Osteoblast (primary cell): Measurements from ENCODE around the gene TSSK6. TPM values are rescaled to one million over a fixed set of nuclear protein-coding genes. Genes with fewer than 3 reads are reported as not detected.

Experiments used
- DNase-seq: peaks from one replicate; pipeline ENCODE4 v3.0.0; 2011; ENCODE audit warnings: low spot score, mixed read lengths; ENCODE audit not compliant: insufficient read length; ENCODE audit errors: missing footprints
- H2AFZ ChIP-seq: 2 replicates; pipeline ENCODE4 v1.6.0; 2011; ENCODE audit warnings: mild to moderate bottlenecking, low read length
- H3K27ac ChIP-seq: 2 replicates; pipeline ENCODE4 v1.5.1; 2011; ENCODE audit warnings: mild to moderate bottlenecking, low read depth, low read length, moderate library complexity
- H3K27me3 ChIP-seq: 2 replicates; pipeline ENCODE4 v1.6.0; 2012; ENCODE audit warnings: mild to moderate bottlenecking, control low read depth, inconsistent platforms, low read length, moderate library complexity; ENCODE audit not compliant: insufficient read depth
- H3K36me3 ChIP-seq: 2 replicates; pipeline ENCODE4 v1.5.1; 2011; ENCODE audit warnings: mild to moderate bottlenecking, low read length, control low read depth, moderate library complexity; ENCODE audit not compliant: insufficient read depth
- H3K4me1 ChIP-seq: 2 replicates; pipeline ENCODE4 v1.5.1; 2011; ENCODE audit warnings: mild to moderate bottlenecking, low read length, control low read depth, moderate library complexity; ENCODE audit not compliant: insufficient read depth
- H3K4me2 ChIP-seq: 2 replicates; pipeline ENCODE4 v1.6.0; 2011; ENCODE audit warnings: mild to moderate bottlenecking, low read length; ENCODE audit not compliant: insufficient read depth
- H3K4me3 ChIP-seq: fragments of 200-600 bp; sonication (generic); 3 replicates; pipeline ENCODE4 v1.5.1; 2012; ENCODE audit warnings: mild to moderate bottlenecking, low read length, inconsistent platforms; ENCODE audit not compliant: insufficient read depth
- H3K79me2 ChIP-seq: 2 replicates; pipeline ENCODE4 v1.6.0; 2012; ENCODE audit warnings: mild to moderate bottlenecking, low read length, control low read depth, inconsistent platforms; ENCODE audit not compliant: insufficient read depth
- H3K9me3 ChIP-seq: 2 replicates; pipeline ENCODE4 v1.5.1; 2011; ENCODE audit warnings: low read depth, low read length, control low read depth
- H4K20me1 ChIP-seq: 2 replicates; pipeline ENCODE4 v1.6.0; 2012; ENCODE audit warnings: mild to moderate bottlenecking, low read length, control low read depth; ENCODE audit not compliant: insufficient read depth
- total RNA-seq: library from RNA; depleted of rRNA; stranded (reverse); fragments of >200 nt; gene quantifications from 2 replicates; pipeline ENCODE4 v1.2.3, GENCODE V29; 2012
- TF ChIP-seq, protein P1 (sequence below): IDR thresholded peaks from 2 replicates; pipeline ENCODE4 v1.5.1; 2011; ENCODE audit warnings: mild to moderate bottlenecking, low read depth, low read length, moderate library complexity; ENCODE audit errors: extremely low read depth

The TSSK6 gene
- total RNA-seq, 1 donor, result 4.3 TPM

DNA sequence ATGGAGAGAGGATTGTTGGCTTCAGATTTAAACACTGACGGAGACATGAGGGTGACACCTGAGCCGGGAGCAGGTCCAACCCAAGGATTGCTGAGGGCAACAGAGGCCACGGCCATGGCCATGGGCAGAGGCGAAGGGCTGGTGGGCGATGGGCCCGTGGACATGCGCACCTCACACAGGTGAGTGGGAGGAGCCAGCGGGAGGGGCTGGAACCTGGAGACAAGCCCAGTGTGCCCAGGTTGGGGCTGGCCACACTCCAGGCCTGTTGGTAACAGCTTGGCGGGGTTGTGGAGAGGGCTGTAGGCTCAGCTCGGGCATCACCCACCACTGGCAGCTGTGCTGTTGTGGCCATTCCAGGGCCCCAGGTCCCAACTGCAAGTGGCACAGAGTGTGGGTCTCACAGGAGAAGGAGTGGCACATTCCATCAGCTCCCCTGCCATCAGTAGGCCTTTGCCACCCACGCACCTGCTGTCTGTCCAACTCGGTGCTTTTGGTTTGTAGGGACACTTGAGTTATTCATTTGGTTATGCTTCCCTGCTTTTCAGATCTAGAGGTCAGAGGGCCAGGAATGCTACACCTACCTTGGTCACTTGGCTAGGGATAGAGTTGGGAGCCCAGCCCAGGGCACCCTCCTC, 49.8 kb downstream of the TSSK6 start:
- H3K4me2 ChIP-seq, result no peak overlapping the region
- peaks cover 19% of the 10 kb centered on the region for H3K4me1 ChIP-seq
- no peak for DNase-seq
- H3K9me3 ChIP-seq, result peaks cover 8% of the 10 kb centered on the region
- H3K4me3 ChIP-seq, result no peak overlapping the region
- no peak overlapping the region for H3K27ac ChIP-seq
- no peak overlapping the region for H2AFZ ChIP-seq
- TF ChIP-seq, protein P1, sequence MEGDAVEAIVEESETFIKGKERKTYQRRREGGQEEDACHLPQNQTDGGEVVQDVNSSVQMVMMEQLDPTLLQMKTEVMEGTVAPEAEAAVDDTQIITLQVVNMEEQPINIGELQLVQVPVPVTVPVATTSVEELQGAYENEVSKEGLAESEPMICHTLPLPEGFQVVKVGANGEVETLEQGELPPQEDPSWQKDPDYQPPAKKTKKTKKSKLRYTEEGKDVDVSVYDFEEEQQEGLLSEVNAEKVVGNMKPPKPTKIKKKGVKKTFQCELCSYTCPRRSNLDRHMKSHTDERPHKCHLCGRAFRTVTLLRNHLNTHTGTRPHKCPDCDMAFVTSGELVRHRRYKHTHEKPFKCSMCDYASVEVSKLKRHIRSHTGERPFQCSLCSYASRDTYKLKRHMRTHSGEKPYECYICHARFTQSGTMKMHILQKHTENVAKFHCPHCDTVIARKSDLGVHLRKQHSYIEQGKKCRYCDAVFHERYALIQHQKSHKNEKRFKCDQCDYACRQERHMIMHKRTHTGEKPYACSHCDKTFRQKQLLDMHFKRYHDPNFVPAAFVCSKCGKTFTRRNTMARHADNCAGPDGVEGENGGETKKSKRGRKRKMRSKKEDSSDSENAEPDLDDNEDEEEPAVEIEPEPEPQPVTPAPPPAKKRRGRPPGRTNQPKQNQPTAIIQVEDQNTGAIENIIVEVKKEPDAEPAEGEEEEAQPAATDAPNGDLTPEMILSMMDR, result no peak
- peaks cover 34% of the 10 kb centered on the region for H3K36me3 ChIP-seq
- no peaks in the 10 kb centered on the region for H3K27me3 ChIP-seq
- peaks cover 94% of the 10 kb centered on the region for H3K79me2 ChIP-seq
- H4K20me1 ChIP-seq, result peaks cover 12% of the 10 kb centered on the region

DNA sequence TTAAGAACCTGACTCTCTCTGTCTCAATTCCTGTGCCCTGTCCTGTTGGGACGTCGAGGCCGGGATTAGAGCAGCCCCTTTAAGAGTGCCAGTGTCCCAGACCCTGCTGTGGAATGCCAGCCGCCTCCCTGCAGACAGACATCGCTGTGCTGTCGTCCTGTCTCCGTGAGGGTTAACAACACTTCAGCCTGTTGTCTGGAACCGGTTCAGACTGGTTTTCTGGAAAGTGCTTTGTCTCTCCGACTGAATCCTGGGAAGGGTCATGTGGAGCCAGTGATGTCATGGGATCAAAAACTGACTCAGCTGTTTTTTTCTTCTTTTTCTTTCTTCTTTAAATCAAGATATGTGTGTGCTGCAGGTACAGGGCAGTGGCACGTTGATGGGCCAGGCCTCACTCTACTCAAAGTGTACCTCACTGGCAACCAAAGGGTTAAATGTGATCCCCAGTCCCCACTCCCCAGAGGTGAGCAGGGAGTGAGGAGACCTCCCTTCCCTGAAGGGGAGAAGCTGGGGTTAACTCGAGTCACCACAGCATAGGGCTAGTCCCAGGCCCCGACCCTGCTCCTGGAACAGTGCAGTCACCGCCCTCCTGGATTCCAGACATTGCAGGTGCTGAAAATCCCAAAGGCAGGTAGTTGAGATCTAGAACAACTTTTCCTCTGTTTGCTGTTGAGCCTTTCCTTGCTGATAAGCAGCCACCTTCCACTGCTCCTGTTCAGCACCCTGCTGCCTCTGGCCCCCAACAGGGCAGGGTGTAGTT, 50.8 kb downstream of the TSSK6 start:
- Histone ChIP-seq H3K4me2 (peak overlapping the region; percentile 40), H3K27me3 (no peaks in the 10 kb centered on the region), H4K20me1 (peaks cover 21% of the 10 kb centered on the region), H3K79me2 (peaks cover 97% of the 10 kb centered on the region), H3K9me3 (peaks cover 8% of the 10 kb centered on the region), H3K4me1 (peaks cover 29% of the 10 kb centered on the region), H3K36me3 (peaks cover 34% of the 10 kb centered on the region), H3K4me3 (no peak overlapping the region), H3K27ac (peak overlapping the region; percentile 68), H2AFZ (no peak overlapping the region)
- TF ChIP-seq, protein P1, result no peak
- no peak for DNase-seq

Other genes starting within 250 kb of the TSSK6 start
- 0.29 and 0.36 TPM in 2 replicates for gene TM6SF2, start 242.2 kb downstream of the TSSK6 start, total RNA-seq
- 27.1 and 31.2 TPM in 2 replicates for gene SUGP1, start 195.0 kb downstream of the TSSK6 start, total RNA-seq
- gene MAU2, start 194.7 kb downstream of the TSSK6 start, total RNA-seq, result 37.1 and 39.1 TPM in 2 replicates
- 48.6 and 48.9 TPM in 2 replicates for gene GATAD2A, start 109.9 kb downstream of the TSSK6 start, total RNA-seq
- 160 and 202 TPM in 2 replicates for gene NDUFA13, start 677 bp upstream of the TSSK6 start, total RNA-seq
- under 0.01 and 0.29 TPM in 2 replicates for gene YJEFN3, start 13.4 kb upstream of the TSSK6 start, total RNA-seq
- gene CILP2, start 22.7 kb upstream of the TSSK6 start, total RNA-seq, result 0.72 and 0.88 TPM in 2 replicates
- 0.36 and 0.88 TPM in 2 replicates for gene PBX4, start 103.1 kb upstream of the TSSK6 start, total RNA-seq
- gene LPAR2, start 112.7 kb upstream of the TSSK6 start, total RNA-seq, result 0.72 and 0.88 TPM in 2 replicates
- 4.7 and 6.5 TPM in 2 replicates for gene GMIP, start 128.1 kb upstream of the TSSK6 start, total RNA-seq
- gene ATP13A1, start 148.1 kb upstream of the TSSK6 start, total RNA-seq, result 43.3 and 65.9 TPM in 2 replicates
- gene ZNF101, start 153.3 kb upstream of the TSSK6 start, total RNA-seq, result 7.2 and 9.4 TPM in 2 replicates
- 6.5 and 7.4 TPM in 2 replicates for gene ZNF14, start 217.6 kb upstream of the TSSK6 start, total RNA-seq